Activated CD4-positive, alpha-beta T cell treated with anti-CD3 and anti-CD28 coated beads, Interleukin-2, amount 50 U/mL, for 24 hours (primary cell): ENCODE measurements around the gene TMEM86B.
"Not testable (repeated sequence)": the region's sequence is repeated elsewhere in the genome, so short reads cannot be mapped to it uniquely, and the experiment has no call there.

Experiments used
- DNase-seq, 2 donors: peaks; one replicate each; pipeline ENCODE4 v3.0.0-alpha.2; 2020; ENCODE audit warnings: low read depth in 1 of 2, low spot score in 1 of 2

The TMEM86B gene

DNA sequence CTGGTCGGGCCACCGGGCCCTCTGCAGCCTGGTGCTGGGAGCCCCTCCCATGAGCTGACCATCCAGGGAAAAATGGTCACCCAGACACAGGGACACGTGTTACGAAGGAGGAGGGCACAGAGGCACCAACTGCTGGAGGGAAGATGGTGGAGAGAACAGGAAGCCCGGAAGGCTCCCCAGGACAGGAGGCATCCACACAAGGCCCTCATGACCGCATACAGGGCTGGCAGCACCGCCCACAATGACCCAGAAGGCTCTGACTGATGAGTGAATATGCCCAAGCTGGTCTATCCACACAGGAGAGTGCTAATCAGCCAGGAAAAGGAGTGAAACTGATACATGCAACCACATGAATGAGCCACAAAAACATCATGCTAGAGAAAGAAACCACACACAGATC lies 14.0 kb upstream of the TMEM86B start:
- DNase-seq, result no peak

GRCh38 chr19:55241935-55242464 lies 13.4 kb upstream of the TMEM86B start:
- no peak for DNase-seq

- no peak for DNase-seq
Observed at GRCh38 chr19:55241143-55241934, 12.8 kb upstream of the TMEM86B start.

DNA sequence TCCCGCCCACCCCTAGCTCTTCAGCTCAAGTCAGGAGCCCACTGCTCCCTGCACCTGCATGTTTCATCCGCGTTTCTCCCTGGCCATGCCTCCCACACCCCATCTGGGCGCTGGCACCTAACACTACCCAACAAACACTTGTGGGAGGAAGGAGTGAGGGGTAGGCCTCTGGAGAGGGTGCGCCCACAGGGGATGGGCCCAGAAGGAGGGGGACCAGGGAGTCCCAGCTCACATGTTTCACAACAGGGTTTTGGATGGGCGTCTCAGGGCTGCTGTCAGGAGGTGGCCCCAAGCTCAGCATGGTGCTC lies 12.1 kb upstream of the TMEM86B start:
- no peak for DNase-seq

GRCh38 chr19:55239004-55239403 lies 10.4 kb upstream of the TMEM86B start:
- DNase-seq, result no peak

GRCh38 chr19:55238030-55238429 lies 9.5 kb upstream of the TMEM86B start:
- no peak for DNase-seq

- no peak for DNase-seq
Observed at GRCh38 chr19:55232986-55233385, 4.4 kb upstream of the TMEM86B start.

- no peak for DNase-seq
Observed at GRCh38 chr19:55232286-55232602, 3.7 kb upstream of the TMEM86B start.

DNA sequence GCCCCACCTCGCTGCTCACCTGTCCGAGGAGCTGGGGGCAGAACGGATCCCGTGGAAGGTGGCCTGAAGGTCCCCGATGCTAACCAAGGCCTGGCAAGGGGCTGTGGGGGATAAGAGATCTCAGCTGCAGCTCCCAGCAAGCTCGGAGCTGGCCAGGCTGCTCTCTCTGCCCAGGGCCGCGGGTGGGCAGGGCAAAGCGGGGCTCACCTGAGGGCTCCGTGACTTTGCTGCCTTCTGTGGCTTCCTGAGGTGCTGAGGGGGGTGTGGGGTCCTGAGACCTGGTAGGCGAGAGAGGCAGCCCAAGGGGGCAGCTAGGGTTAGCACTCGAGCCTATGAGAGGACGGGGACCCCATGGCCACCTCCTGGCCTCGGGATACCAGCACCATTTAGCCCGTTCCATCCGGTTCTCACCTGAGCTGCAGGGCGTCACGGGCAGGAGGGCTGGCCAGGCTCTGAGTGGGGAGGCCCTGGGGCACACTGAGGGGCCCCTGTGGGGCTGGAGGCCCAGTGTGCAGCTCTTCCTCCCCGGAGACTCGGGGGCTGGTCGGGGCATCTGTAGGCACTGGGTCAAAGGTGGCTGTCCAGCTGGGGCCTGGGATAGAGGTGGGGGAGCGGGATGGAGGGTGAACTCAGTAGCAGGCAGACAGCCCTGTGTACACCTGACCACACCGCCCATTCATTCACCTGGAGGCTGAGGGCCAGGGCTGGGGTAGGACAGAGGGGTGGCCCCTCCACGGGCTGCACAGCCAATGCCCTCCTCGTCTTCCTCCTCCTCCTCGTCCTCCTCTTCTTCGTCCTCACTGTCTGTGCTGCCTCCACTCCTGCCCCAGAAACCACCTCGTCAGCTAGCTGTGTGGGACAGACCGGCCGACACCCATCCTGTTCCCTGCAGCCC lies 3.1 kb upstream of the TMEM86B start:
- DNase-seq, result no peak

- no peak for DNase-seq
Observed at GRCh38 chr19:55230780-55231179, 2.2 kb upstream of the TMEM86B start.

DNA sequence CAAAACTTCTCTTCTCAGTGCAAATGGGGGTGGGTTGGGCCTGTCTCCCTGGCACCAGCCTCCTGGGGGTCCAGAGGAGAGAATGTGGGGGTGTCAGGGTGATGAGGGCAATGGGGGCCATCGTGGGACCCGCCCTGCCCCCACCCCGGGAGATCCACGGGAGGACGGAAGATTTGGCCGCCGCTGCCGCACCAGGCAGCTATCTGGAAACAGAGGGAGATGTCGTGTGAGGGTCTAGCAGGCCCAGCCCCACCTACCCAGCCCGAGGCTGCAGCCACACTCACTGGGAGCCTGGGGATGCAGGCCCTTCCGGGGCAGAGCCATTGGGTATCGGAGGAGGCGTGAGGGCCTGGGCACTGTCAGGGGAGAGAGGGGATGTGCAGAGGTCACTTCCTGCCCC lies 1.8 kb upstream of the TMEM86B start:
- no peak for DNase-seq

- no peak for DNase-seq
Observed at GRCh38 chr19:55229789-55230182, 1.2 kb upstream of the TMEM86B start.

DNA sequence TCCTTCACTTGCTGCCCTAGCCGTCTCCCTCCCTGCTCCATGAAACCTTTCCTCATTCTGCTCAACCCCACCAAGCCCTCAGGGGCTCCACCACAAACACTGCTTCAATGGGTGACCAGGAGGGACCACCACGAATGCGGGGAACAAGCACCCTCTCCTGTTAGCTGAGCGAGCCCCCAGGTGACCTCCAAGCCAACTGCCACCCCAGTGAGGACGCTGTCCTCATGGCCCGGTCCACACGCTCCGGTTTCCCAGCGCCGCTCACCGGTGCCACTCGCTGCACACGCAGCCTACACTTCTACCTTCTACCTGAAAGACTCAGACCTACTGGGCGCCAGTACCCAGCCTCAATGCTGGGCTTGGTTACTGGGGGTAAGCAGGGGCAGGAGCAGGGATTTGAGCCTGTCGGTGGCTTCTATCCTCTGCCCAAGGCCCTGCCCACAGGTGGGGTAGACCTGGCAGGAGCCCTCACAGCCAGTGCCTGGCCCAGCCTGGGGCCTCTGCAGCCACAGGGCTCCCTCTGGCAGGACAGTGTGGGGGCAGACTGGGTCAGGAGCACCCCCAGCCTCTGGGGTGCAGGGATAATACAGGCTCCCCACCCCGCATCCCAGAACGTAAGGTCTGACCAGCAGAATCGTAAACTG lies 704 bp upstream of the TMEM86B start:
- DNase-seq, result no peak

GRCh38 chr19:55228015-55228391 lies 560 bp downstream of the TMEM86B start:
- no peak for DNase-seq

DNA sequence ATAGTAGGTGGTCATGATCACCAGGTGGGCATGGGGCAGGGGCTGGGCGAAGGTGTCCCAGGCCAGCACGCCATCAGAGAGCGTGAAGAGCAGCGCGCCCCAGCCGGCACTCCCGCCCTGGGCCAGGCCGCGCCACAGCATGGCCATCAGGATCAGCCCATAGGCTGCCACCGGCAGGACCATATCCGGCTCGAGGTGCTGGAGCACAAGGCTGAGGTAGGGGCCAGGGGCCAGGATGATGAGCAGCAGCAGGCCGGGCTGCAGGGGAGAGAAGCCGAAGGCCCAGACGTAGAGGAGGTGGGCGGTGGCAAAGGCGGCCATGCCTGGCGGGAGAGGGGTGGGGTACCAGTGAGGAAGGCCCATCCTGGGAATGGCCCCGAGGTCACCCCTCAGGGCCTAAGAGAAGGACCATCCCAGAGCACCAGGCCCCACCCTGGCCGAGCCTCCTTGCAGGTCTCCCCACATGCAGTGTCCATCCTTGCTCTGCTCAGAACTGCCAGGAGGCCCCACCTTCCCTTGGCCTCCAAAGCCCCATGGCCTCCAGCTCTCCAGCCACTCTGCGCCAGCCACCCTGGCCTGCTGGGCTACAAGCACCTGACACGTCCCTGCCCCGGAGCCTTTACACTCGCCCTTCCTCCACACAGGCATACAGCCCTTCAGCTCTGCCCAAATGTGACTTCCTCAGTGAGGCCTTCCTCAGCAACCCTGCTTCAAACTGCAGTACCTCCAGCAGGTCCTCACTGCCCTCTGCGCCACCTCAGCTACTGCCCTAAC lies 1.1 kb downstream of the TMEM86B start:
- DNase-seq, result no peak

GRCh38 chr19:55226788-55227187 lies 1.8 kb downstream of the TMEM86B start:
- DNase-seq, result no peak

GRCh38 chr19:55226273-55226672 lies 2.3 kb downstream of the TMEM86B start:
- no peak for DNase-seq

GRCh38 chr19:55225415-55225958 lies 3.1 kb downstream of the TMEM86B start:
- DNase-seq, result no peak

DNA sequence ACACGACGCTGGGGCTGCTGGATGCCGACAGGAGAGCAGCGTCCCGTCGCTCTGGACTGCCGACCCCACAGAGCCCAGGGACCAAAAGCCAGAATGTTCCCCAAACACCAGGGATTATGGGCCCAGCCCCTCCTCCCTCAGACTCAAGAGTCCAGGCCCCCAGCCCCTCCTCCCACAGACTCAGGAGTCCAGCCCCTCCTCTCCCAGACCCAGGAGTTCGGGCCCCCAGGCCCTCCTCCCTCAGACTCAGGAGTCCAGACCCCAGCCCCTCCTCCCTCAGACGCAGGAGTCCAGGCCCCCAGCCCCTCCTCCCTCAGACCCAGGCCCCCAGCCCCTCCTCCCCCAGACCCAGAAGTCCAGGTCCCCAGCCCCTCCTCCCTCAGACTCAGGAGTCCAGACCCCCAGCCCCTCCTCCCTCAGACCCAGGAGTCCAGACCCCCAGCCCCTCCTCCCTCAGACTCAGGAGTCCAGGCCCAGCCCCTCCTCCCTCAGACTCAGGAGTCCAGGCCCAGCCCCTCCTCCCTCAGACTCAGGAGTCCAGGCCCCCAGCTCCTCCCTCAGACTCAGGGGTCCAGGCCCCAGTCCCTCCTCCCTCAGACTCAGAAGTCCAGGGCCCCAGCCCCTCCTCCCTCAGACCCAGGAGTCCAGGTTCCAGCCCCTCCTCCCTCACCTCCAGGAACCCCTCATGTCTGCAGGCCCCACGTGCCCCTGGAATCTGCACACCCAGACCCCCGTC lies 3.7 kb downstream of the TMEM86B start:
- not testable (repeated sequence) for DNase-seq

- DNase-seq, result no peak
Observed at GRCh38 chr19:55224038-55224665, 4.4 kb downstream of the TMEM86B start.
